OCI-LY7 (cell line): ENCODE data around the gene NTM. TPM values are rescaled to one million over a fixed set of nuclear protein-coding genes. Genes with fewer than 3 reads are reported as not detected.

Experiments
- BruUV-seq: library from RNA; stranded (reverse); fragments of 400-500 nt; replicated peaks from 2 replicates; lab custom pipeline; 2021; lab: Mats Ljungman, UMichigan
- CTCF ChIA-PET: fragments of 300-600 bp; sonication (Branson Sonifier 250); formaldehyde crosslinking; loops from one replicate; lab custom pipeline; 2022; ENCODE audit warnings: antibody characterized with exemption; ENCODE audit not compliant: unreplicated experiment; lab: Charles Lee
- POLR2A ChIA-PET: fragments of 300-600 bp; sonication (Branson Sonifier 250); formaldehyde crosslinking; loops from one replicate; lab custom pipeline; 2022; ENCODE audit warnings: antibody characterized with exemption; lab: Charles Lee
- DNase-seq: peaks from one replicate; pipeline ENCODE4 v3.0.0-alpha.2; 2015; ENCODE audit warnings: low spot score
- H2AFZ ChIP-seq: fragments of 200-600 bp; sonication (generic), shearing (Covaris generic); 2 replicates; pipeline ENCODE4 v1.6.1; 2014; ENCODE audit warnings: mild to moderate bottlenecking, antibody characterized with exemption, low read length, moderate library complexity
- H3K27ac ChIP-seq: fragments of 200-600 bp; sonication (generic); 2 replicates; pipeline ENCODE4 v1.5.1; 2014; ENCODE audit warnings: mixed run types, low read depth, mild to moderate bottlenecking, moderate library complexity, low read length, inconsistent platforms; ENCODE audit not compliant: poor library complexity, severe bottlenecking
- H3K36me3 ChIP-seq: fragments of 200-600 bp; sonication (generic); 2 replicates; pipeline ENCODE4 v1.6.1; 2014; ENCODE audit warnings: mild to moderate bottlenecking, antibody characterized with exemption, low read length, moderate library complexity, mixed read lengths; ENCODE audit not compliant: insufficient read depth
- H3K4me1 ChIP-seq: fragments of 200-600 bp; sonication (generic); 2 replicates; pipeline ENCODE4 v1.5.1; 2014; ENCODE audit warnings: mild to moderate bottlenecking, low read length; ENCODE audit not compliant: insufficient read depth, poor library complexity, severe bottlenecking
- H3K4me2 ChIP-seq: fragments of 200-600 bp; sonication (generic); 2 replicates; pipeline ENCODE4 v1.6.1; 2014; ENCODE audit warnings: mild to moderate bottlenecking, low read length
- H3K4me3 ChIP-seq: fragments of 200-600 bp; sonication (generic); 2 replicates; pipeline ENCODE4 v1.5.1; 2014; ENCODE audit warnings: mild to moderate bottlenecking, low read depth, low read length; ENCODE audit not compliant: poor library complexity, severe bottlenecking
- H3K79me2 ChIP-seq: fragments of 200-600 bp; sonication (generic); 2 replicates; pipeline ENCODE4 v1.6.1; 2016; ENCODE audit warnings: low read depth, mild to moderate bottlenecking, low read length, moderate library complexity, mixed read lengths; ENCODE audit not compliant: insufficient read depth
- H3K9me2 ChIP-seq: fragments of 200-600 bp; sonication (generic); 2 replicates; pipeline ENCODE4 v1.6.1; 2016; ENCODE audit warnings: mild to moderate bottlenecking, low read length, mixed read lengths; ENCODE audit not compliant: insufficient read depth
- H3K9me3 ChIP-seq: fragments of 200-600 bp; sonication (generic); 2 replicates; pipeline ENCODE4 v1.6.1; 2014; ENCODE audit warnings: mild to moderate bottlenecking, mixed run types, low read length, mixed read lengths
- H4K20me1 ChIP-seq: fragments of 200-600 bp; sonication (generic); 2 replicates; pipeline ENCODE4 v1.6.1; 2014; ENCODE audit warnings: mild to moderate bottlenecking, antibody characterized with exemption, low read length, moderate library complexity, mixed read lengths; ENCODE audit not compliant: insufficient read depth
- CTCF ChIP-seq: fragments of 200-600 bp; sonication (generic); conservative IDR thresholded peaks from 2 replicates; pipeline ENCODE4 v1.5.1; 2014; ENCODE audit warnings: mild to moderate bottlenecking, antibody characterized with exemption, low read length, moderate library complexity, mixed read lengths
- EZH2phosphoT487 ChIP-seq: fragments of 200-600 bp; sonication (generic); IDR thresholded peaks from 2 replicates; pipeline ENCODE4 v1.6.1; 2018; ENCODE audit warnings: low read depth, borderline replicate concordance, mild to moderate bottlenecking, mixed run types, antibody characterized with exemption, low read length, moderate library complexity, mixed read lengths
- intact Hi-C: fragments of 100-400 bp; cut with micrococcal nuclease; formaldehyde crosslinking; loops from one replicate; pipeline ENCODE4 v1.10.0; 2022; ENCODE audit not compliant: unreplicated experiment
- total RNA-seq, 2 experiments: library from RNA; depleted of rRNA in 1 of 2; stranded (reverse); fragments of >200 nt in 1 of 2; shearing (Covaris generic) in 1 of 2; gene quantifications; 2 replicates each; pipeline ENCODE4 v1.2.3, GENCODE V29; 2014 to 2022

The NTM gene
- total RNA-seq, 2 experiments from 2014 or later = not detected

GRCh38 chr11:131692151-131692550 lies 321.7 kb downstream of the NTM start:
- Histone ChIP-seq H3K9me3 (no peaks in the 10 kb centered on the region), H3K36me3 (no peaks in the 10 kb centered on the region), H3K79me2 (no peaks in the 10 kb centered on the region), H3K4me2 (no peak overlapping the region), H3K27ac (no peak overlapping the region), H3K4me3 (no peak overlapping the region), H3K9me2 (no peaks in the 10 kb centered on the region), H3K4me1 (no peaks in the 10 kb centered on the region), H2AFZ (no peak overlapping the region), H4K20me1 (no peaks in the 10 kb centered on the region)
- intact Hi-C loops = no loop called here
- BruUV-seq = no TSS peak
- CTCF ChIA-PET = no interaction called here
- POLR2A ChIA-PET = no interaction called here
- TF ChIP-seq CTCF (no peak), EZH2phosphoT487 (no peak)
- DNase-seq = no peak

- no peaks in the 10 kb centered on the region for H3K79me2 ChIP-seq
- H4K20me1 ChIP-seq = no peaks in the 10 kb centered on the region
- H3K4me1 ChIP-seq = no peaks in the 10 kb centered on the region
- ChIA-PET CTCF (no interaction called here), POLR2A (no interaction called here)
- H3K9me2 ChIP-seq = no peaks in the 10 kb centered on the region
- DNase-seq = no peak
- intact Hi-C loops = no loop called here
- no peak overlapping the region for H3K27ac ChIP-seq
- no peak overlapping the region for H3K4me3 ChIP-seq
- no peak for TF ChIP-seq EZH2phosphoT487
- TF ChIP-seq CTCF = no peak
- no peaks in the 10 kb centered on the region for H3K9me3 ChIP-seq
- H2AFZ ChIP-seq = no peak overlapping the region
- no TSS peak for BruUV-seq
- no peak overlapping the region for H3K4me2 ChIP-seq
- no peaks in the 10 kb centered on the region for H3K36me3 ChIP-seq
These were observed 322.5 kb downstream of the NTM start for GRCh38 chr11:131692961-131693360.

- CTCF ChIA-PET = no interaction called here
- POLR2A ChIA-PET = no interaction called here
- Histone ChIP-seq H3K4me2 (no peak overlapping the region), H3K36me3 (no peaks in the 10 kb centered on the region), H4K20me1 (no peaks in the 10 kb centered on the region), H3K4me3 (no peak overlapping the region), H3K9me2 (no peaks in the 10 kb centered on the region), H3K9me3 (no peaks in the 10 kb centered on the region), H3K4me1 (no peaks in the 10 kb centered on the region), H2AFZ (no peak overlapping the region), H3K79me2 (no peaks in the 10 kb centered on the region), H3K27ac (no peak overlapping the region)
- DNase-seq = no peak
- intact Hi-C loops = no loop called here
- no peak for TF ChIP-seq EZH2phosphoT487
- BruUV-seq = no TSS peak
These were observed 323.3 kb downstream of the NTM start for GRCh38 chr11:131693756-131694155.
